ENCODE data around the gene B3GALNT1.
A peak's percentile ranks its signal among the peaks of the same experiment; 100 is the strongest.

The B3GALNT1 gene

DNA sequence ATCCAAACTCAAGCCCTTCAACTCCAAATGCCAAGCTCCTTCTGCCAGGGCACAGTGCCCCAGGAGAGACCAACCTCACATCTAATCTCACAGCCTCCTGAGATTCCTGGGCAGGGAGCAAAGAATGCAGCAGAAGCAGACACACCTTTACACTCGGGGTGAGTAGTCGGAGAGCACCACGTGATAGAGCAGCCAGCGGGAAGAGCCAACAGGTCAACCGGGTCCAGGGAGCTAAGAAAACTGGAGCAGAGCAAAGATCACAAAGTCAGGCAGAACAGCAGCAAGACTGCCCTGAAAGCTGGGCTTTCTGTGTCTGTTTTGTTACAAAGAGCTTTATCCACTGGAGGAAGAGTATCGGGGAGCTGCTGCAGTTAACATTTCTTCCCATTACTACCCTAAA is 4.2 kb downstream of the B3GALNT1 start:
- Mint-ChIP-seq H3K27ac (no peak overlapping the region), H3K4me1 (peaks cover 32% of the 10 kb centered on the region), H3K27me3 (peaks cover 37% of the 10 kb centered on the region), H3K4me3 (no peak overlapping the region), H3K9me3 (no peaks in the 10 kb centered on the region)
- ATAC-seq (no peak), DNase-seq (no peak)

DNA sequence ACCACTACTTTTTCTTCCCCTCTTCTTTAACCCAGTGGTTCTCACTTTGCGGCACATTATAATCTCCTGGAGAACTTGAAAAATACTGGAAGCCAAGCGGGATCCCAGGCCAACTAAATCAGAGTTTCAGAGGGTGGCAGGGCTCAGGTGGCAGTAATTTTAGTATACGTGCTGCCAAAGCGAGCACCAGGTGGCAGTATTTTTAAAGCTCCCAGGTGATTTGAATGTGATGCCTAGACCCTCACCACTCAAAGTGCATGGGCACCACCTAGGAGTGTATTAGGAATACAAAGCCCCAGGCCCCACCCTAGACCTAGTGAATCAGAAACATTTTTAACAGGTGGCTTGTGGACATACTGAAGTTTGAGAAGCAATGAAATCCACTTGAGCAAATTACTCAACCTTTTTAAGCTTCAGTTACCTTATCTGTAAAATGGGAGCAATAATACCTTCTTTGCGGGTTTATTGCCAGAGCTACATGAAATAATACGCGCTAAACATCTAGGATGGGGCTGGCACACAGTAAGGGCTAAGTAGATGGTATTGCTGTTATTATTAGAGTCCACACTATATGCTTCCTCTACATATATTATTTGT is 8.3 kb downstream of the B3GALNT1 start:
- H3K27me3 Mint-ChIP-seq = peaks cover 11% of the 10 kb centered on the region
- peak; percentile 62 for ATAC-seq
- no peak overlapping the region for H3K4me3 Mint-ChIP-seq
- H3K27ac Mint-ChIP-seq = no peak overlapping the region
- no peaks in the 10 kb centered on the region for H3K9me3 Mint-ChIP-seq
- DNase-seq = peak in 1 of 2 donors; percentile 21
- H3K4me1 Mint-ChIP-seq = peaks cover 8% of the 10 kb centered on the region

- Mint-ChIP-seq H3K4me1 (no peaks in the 10 kb centered on the region), H3K27me3 (no peaks in the 10 kb centered on the region), H3K4me3 (no peak overlapping the region), H3K9me3 (no peaks in the 10 kb centered on the region), H3K27ac (no peak overlapping the region)
- DNase-seq (no peak), ATAC-seq (no peak)
Measured at GRCh38 chr3:161093895-161094294, 11.3 kb downstream of the B3GALNT1 start.

DNA sequence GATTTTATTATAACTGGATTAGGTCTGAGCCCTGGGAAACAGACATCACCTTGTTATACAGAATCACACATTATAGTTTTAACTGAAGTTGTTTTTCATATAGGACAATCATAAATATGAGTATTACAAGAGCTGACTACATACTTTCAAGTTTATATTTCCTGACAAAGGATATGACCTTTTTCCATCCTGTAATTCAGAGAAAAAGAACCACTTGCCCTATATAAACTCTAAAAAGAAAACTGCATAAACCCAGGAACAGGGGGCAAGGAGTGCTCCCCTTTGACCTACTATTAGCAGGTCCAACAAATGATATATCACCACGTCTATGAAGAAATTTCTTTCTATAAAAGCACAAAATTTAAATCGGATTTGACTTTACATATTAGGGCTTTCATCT is 20.9 kb downstream of the B3GALNT1 start:
- H3K9me3 Mint-ChIP-seq = no peaks in the 10 kb centered on the region
- no peaks in the 10 kb centered on the region for H3K27me3 Mint-ChIP-seq
- H3K4me3 Mint-ChIP-seq = no peak overlapping the region
- peak overlapping the region in 1 of 2 donors; percentile 40 for H3K27ac Mint-ChIP-seq
- ATAC-seq = no peak
- peaks cover 49% of the 10 kb centered on the region for H3K4me1 Mint-ChIP-seq
- DNase-seq = no peak

GRCh38 chr3:161083131-161083530 is 22.0 kb downstream of the B3GALNT1 start:
- no peaks in the 10 kb centered on the region for H3K9me3 Mint-ChIP-seq
- DNase-seq (no peak), ATAC-seq (peak; percentile 53)
- H3K4me3 Mint-ChIP-seq = no peak overlapping the region
- H3K27me3 Mint-ChIP-seq = no peaks in the 10 kb centered on the region
- H3K27ac Mint-ChIP-seq = no peak overlapping the region
- peaks cover 56% of the 10 kb centered on the region for H3K4me1 Mint-ChIP-seq

DNA sequence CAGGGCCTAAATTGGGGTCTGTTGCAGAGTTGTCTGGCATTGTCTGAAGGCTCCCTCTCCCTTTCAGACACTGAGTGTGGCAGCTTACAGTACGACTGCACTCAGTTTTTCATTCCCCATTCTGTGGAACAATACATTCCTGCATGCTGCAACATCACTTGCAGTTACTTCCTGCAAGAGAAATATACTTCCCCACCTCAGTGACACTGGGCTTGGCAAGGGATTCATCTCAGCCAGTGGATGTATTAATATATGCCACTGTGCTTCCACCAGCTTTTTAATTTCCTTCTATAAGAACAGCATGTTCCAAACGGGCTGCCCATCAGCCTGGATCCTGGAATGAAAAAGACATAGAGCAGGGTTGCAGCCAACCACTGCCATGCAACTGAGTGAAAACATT is 23.1 kb downstream of the B3GALNT1 start:
- no peaks in the 10 kb centered on the region for H3K27me3 Mint-ChIP-seq
- H3K4me3 Mint-ChIP-seq = peak overlapping the region in 1 of 2 donors; percentile 12
- no peak for DNase-seq
- peaks cover 65% of the 10 kb centered on the region for H3K4me1 Mint-ChIP-seq
- H3K9me3 Mint-ChIP-seq = no peaks in the 10 kb centered on the region
- ATAC-seq = peak; percentile 48
- peak overlapping the region; percentile 55 to 58 for H3K27ac Mint-ChIP-seq

- peak overlapping the region; percentile 22 to 55 for H3K4me3 Mint-ChIP-seq
Measured at GRCh38 chr3:161081633-161082032, 23.5 kb downstream of the B3GALNT1 start.

DNA sequence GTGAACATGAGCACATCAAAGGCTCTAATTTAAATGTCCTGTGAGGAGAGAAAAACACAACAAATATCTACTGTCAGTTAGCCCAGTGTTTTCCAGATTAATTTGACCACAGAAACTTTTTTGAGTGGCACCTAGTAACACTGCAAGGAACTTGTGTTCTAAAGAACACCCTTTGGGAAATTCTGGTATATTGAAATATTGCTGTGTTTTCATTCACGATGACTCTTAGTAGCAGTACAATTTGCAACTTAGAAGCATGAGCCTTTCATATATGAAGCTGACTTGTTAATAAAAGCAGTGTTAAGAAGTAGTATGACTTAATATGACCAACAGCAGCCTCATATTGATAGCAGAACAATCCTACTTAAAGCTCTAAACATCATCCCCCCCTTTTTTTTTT is 32.0 kb downstream of the B3GALNT1 start:
- H3K27ac Mint-ChIP-seq = peak overlapping the region; percentile 95 to 96
- peak overlapping the region in 1 of 2 donors; percentile 41 for H3K4me3 Mint-ChIP-seq
- H3K27me3 Mint-ChIP-seq = no peaks in the 10 kb centered on the region
- peaks cover 70% of the 10 kb centered on the region for H3K4me1 Mint-ChIP-seq
- no peaks in the 10 kb centered on the region for H3K9me3 Mint-ChIP-seq
- no peak for ATAC-seq
- DNase-seq = no peak

More at GRCh38 chr3:161081633-161082032, 23.5 kb downstream of the B3GALNT1 start:
- Mint-ChIP-seq H3K27me3 (no peaks in the 10 kb centered on the region), H3K4me1 (peaks cover 70% of the 10 kb centered on the region), H3K27ac (peak overlapping the region; percentile 55 to 86), H3K9me3 (no peaks in the 10 kb centered on the region)
- DNase-seq (no peak), ATAC-seq (peak; percentile 83)

DNA sequence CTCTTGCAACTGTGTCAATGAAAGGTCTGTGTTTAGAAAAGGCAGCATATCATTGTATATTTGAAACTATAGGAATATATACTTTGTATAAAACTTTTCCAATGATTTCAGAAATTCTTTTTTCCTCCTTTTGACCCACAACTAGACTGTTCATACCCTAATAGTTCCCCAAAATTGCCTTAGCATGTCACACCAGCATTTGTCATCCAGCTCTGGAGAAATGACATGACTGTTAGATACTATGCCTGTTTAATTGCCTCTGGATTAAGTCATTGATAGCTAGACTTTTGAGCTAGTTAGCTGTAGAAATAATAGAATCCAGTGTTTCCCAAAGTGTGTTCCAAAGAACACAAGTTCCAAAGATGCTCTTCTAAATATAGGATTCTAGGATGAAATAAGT is 32.4 kb downstream of the B3GALNT1 start:
- H3K27me3 Mint-ChIP-seq = no peaks in the 10 kb centered on the region
- peaks cover 70% of the 10 kb centered on the region for H3K4me1 Mint-ChIP-seq
- H3K4me3 Mint-ChIP-seq = peak overlapping the region in 1 of 2 donors; percentile 41
- H3K9me3 Mint-ChIP-seq = no peaks in the 10 kb centered on the region
- DNase-seq (no peak), ATAC-seq (no peak)
- peak overlapping the region; percentile 95 to 96 for H3K27ac Mint-ChIP-seq

- H3K4me1 Mint-ChIP-seq = peaks cover 71% of the 10 kb centered on the region
- peak; percentile 59 for ATAC-seq
- no peak for DNase-seq
- H3K9me3 Mint-ChIP-seq = no peaks in the 10 kb centered on the region
- no peaks in the 10 kb centered on the region for H3K27me3 Mint-ChIP-seq
- peak overlapping the region; percentile 95 to 96 for H3K27ac Mint-ChIP-seq
- H3K4me3 Mint-ChIP-seq = peak overlapping the region in 1 of 2 donors; percentile 15
Measured at GRCh38 chr3:161072211-161072621, 32.9 kb downstream of the B3GALNT1 start.

GRCh38 chr3:161070980-161071663 is 34.0 kb downstream of the B3GALNT1 start:
- H3K4me1 Mint-ChIP-seq = peaks cover 76% of the 10 kb centered on the region
- no peak for DNase-seq
- ATAC-seq = no peak

DNA sequence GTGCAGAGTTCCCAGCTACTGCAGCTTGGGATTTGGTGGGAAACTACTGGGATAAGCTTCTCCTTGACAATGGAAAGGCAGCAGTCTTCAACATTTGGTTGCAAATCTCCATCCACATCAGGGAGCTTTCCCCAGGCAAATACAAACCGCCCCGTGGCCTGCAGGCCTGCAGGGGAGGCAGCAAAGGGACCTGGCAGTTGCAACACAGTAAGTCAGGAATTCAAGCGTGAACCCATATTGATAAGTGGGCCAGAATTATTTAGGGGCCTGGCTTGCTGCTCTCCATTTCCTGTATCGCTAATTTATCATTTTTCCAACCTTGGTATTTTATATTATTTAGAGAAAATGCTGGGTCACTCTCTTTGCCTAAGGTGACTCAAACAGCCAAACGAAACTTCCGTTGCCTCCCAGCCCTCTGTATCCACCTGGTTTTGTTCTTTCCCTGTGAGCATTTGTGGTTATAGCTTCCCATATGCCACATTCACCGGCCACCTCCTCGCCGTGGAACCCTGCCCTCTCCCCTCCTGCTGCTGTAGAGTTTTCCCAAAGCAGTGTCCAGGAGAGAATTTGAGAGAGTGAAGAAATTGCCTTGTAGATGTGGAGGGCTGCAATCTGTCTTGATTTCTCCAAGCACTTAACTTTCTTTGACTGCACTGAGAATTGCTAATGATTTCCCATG is 34.8 kb downstream of the B3GALNT1 start:
- peak overlapping the region; percentile 7 to 55 for H3K4me3 Mint-ChIP-seq
- H3K9me3 Mint-ChIP-seq = no peaks in the 10 kb centered on the region
- peak overlapping the region; percentile 70 to 90 for H3K27ac Mint-ChIP-seq
- H3K27me3 Mint-ChIP-seq = no peaks in the 10 kb centered on the region
- no peak for ATAC-seq
- peaks cover 77% of the 10 kb centered on the region for H3K4me1 Mint-ChIP-seq
- DNase-seq = no peak

More at GRCh38 chr3:161070980-161071663, 34.0 kb downstream of the B3GALNT1 start:
- H3K27me3 Mint-ChIP-seq = no peaks in the 10 kb centered on the region
- no peaks in the 10 kb centered on the region for H3K9me3 Mint-ChIP-seq
- peak overlapping the region; percentile 95 to 96 for H3K27ac Mint-ChIP-seq
- H3K4me3 Mint-ChIP-seq = peak overlapping the region in 1 of 2 donors; percentile 55

- peak; percentile 82 for ATAC-seq
- H3K9me3 Mint-ChIP-seq = no peaks in the 10 kb centered on the region
- peak overlapping the region in 1 of 2 donors; percentile 80 for H3K27ac Mint-ChIP-seq
- H3K27me3 Mint-ChIP-seq = no peaks in the 10 kb centered on the region
- DNase-seq = peak in 1 of 2 donors; percentile 27
- peaks cover 77% of the 10 kb centered on the region for H3K4me1 Mint-ChIP-seq
- peak overlapping the region; percentile 5 to 27 for H3K4me3 Mint-ChIP-seq
Measured at GRCh38 chr3:161069511-161070251, 35.5 kb downstream of the B3GALNT1 start.

DNA sequence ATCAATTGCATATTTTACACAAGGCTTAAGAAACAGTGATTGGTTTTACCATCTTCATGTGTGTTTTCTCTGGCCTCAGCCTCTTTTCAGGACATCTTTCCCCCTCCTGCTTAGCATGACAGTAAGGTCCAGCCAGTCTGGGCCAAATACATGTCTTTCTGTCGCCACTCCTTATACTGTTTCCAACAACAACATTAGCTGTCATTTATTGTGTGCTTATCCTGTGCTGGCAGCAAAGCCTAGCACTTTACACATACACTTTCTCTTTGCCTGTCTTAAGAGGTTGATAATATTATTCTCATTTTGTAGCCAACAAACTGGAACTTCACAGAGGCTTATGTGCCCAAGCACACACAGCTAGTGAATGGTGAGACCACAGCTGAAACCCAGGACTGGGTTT is 37.8 kb downstream of the B3GALNT1 start:
- DNase-seq (no peak), ATAC-seq (no peak)
- no peaks in the 10 kb centered on the region for H3K27me3 Mint-ChIP-seq
- H3K4me3 Mint-ChIP-seq = no peak overlapping the region
- H3K9me3 Mint-ChIP-seq = no peaks in the 10 kb centered on the region
- peak overlapping the region; percentile 74 to 94 for H3K27ac Mint-ChIP-seq
- H3K4me1 Mint-ChIP-seq = peaks cover 63% of the 10 kb centered on the region

DNA sequence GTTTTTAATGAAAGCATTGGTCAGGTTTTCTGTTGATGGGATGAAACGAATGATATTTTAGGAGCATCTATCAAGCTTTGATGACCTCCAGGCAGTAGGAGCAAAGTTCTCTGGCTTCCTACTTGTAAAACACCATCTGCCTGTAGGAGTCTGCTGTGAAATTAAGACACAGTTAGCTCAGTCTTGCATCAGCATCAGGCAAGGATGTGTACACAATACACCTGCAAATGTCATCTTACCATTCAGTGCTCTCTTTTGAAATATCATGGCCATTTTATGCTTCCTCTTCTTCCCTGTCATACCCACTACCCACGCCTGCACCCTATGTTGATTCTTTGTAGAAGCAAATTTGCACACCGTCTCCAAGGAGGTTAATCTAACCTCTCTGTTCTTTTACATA is 38.2 kb downstream of the B3GALNT1 start:
- Mint-ChIP-seq H3K4me3 (no peak overlapping the region), H3K27ac (peak overlapping the region; percentile 81 to 94), H3K4me1 (peaks cover 59% of the 10 kb centered on the region), H3K27me3 (no peaks in the 10 kb centered on the region), H3K9me3 (no peaks in the 10 kb centered on the region)
- DNase-seq = no peak
- peak; percentile 62 for ATAC-seq

Measured in stimulated activated naive CD8-positive, alpha-beta T cell treated with anti-CD3 and anti-CD28 coated beads, Interleukin-15, amount 100 ng/mL, for 72 hours (primary cell).